SK-N-SH (cell line): ENCODE measurements around the gene PRRC2B. TPM values are rescaled to one million over a fixed set of nuclear protein-coding genes. Genes with fewer than 3 reads are reported as not detected.

ENCODE experiments used
- CTCF ChIA-PET: fragments of 300-600, 350-600 bp; formaldehyde crosslinking; extraction: SDS; loops from one replicate; lab custom pipeline; 2021; lab: Yijun Ruan, JAX
- POLR2A ChIA-PET: fragments of 350-600 bp; sonication (Branson Sonifier 250); formaldehyde crosslinking; extraction: SDS; loops from one replicate; lab custom pipeline; 2020; ENCODE audit warnings: antibody characterized with exemption, inconsistent platforms; lab: Yijun Ruan, JAX
- DNase-seq: peaks from one replicate; pipeline ENCODE4 v3.0.0; 2012
- H2AFZ ChIP-seq: fragments of 200-600 bp; sonication (generic); 2 replicates; pipeline ENCODE4 v1.8.1; 2016; ENCODE audit warnings: antibody characterized with exemption, mild to moderate bottlenecking, low read depth
- H3F3A ChIP-seq: fragments of 200-600 bp; sonication (generic); replicated peaks from 2 replicates; pipeline ENCODE3; 2016; ENCODE audit warnings: antibody characterized with exemption, mild to moderate bottlenecking; ENCODE audit not compliant: insufficient read depth
- H3K27ac ChIP-seq, 2 experiments: fragments of 200-500 bp in 1 of 2; fragments of 200-600 bp in 1 of 2; sonication (Bioruptor generic) in 1 of 2; sonication (generic), shearing (Covaris generic) in 1 of 2; 2 replicates each; pipeline versions ENCODE4 v1.5.1 to v1.6.1; 2014 to 2016; ENCODE audit warnings: low read depth in 2 of 2, inconsistent platforms in 1 of 2, low read length in 1 of 2, mild to moderate bottlenecking in 1 of 2, mixed read lengths in 1 of 2
- H3K27me3 ChIP-seq: fragments of 200-600 bp; sonication (generic), shearing (Covaris generic); 2 replicates; pipeline ENCODE4 v1.6.1; 2016; ENCODE audit warnings: mixed run types; ENCODE audit not compliant: insufficient read depth
- H3K36me3 ChIP-seq, 2 experiments: fragments of 200-500 bp in 1 of 2; fragments of 200-600 bp in 1 of 2; sonication (Bioruptor generic) in 1 of 2; sonication (generic) in 1 of 2; replicated peaks in 1 of 2; 2 replicates each; pipeline versions ENCODE3 to v1.5.1; 2014 to 2016; ENCODE audit warnings: low read length in 1 of 2, mild to moderate bottlenecking in 1 of 2; ENCODE audit not compliant: insufficient read depth in 2 of 2, control insufficient read depth in 1 of 2
- H3K4me1 ChIP-seq, 2 experiments: fragments of 200-500 bp in 1 of 2; fragments of 200-600 bp in 1 of 2; sonication (Bioruptor generic) in 1 of 2; sonication (generic), shearing (Covaris generic) in 1 of 2; 2 replicates each; pipeline versions ENCODE4 v1.5.1 to v1.6.1; 2014 to 2016; ENCODE audit warnings: low read depth in 1 of 2, low read length in 1 of 2, mixed run types in 1 of 2; ENCODE audit not compliant: insufficient read depth in 2 of 2, control insufficient read depth in 1 of 2
- H3K4me2 ChIP-seq: fragments of 200-600 bp; sonication (generic), shearing (Covaris generic); 2 replicates; pipeline ENCODE4 v1.6.1; 2017; ENCODE audit warnings: mixed run types
- H3K4me3 ChIP-seq, 2 experiments: fragments of 200-500 bp in 1 of 2; fragments of 200-600 bp in 1 of 2; sonication (Bioruptor generic) in 1 of 2; sonication (generic), shearing (Covaris generic) in 1 of 2; 2 replicates each; pipeline versions ENCODE4 v1.5.1 to v1.8.1; 2014 to 2016; ENCODE audit warnings: low read depth in 2 of 2, inconsistent platforms in 1 of 2, low read length in 1 of 2, mild to moderate bottlenecking in 1 of 2, mixed read lengths in 1 of 2, moderate library complexity in 1 of 2
- H3K79me2 ChIP-seq: fragments of 200-600 bp; sonication (generic); 2 replicates; pipeline ENCODE4 v1.8.1; 2017; ENCODE audit warnings: mild to moderate bottlenecking; ENCODE audit not compliant: insufficient read depth
- H3K9ac ChIP-seq: fragments of 200-600 bp; sonication (generic); 2 replicates; pipeline ENCODE4 v1.6.1; 2017; ENCODE audit warnings: mixed run types
- H3K9me2 ChIP-seq: fragments of 200-600 bp; sonication (generic); 2 replicates; pipeline ENCODE4 v1.6.1; 2017; ENCODE audit warnings: mixed run types
- H3K9me3 ChIP-seq: fragments of 200-600 bp; sonication (generic); 2 replicates; pipeline ENCODE4 v1.6.1; 2017; ENCODE audit warnings: mixed run types, mild to moderate bottlenecking, moderate library complexity
- H4K20me1 ChIP-seq: fragments of 200-600 bp; sonication (generic); 2 replicates; pipeline ENCODE4 v1.6.1; 2017; ENCODE audit warnings: mild to moderate bottlenecking, mixed run types; ENCODE audit not compliant: insufficient read depth
- CTCF ChIP-seq: fragments of 200-600 bp; sonication (generic); IDR thresholded peaks from 2 replicates; pipeline ENCODE4 v1.6.1; 2017; ENCODE audit warnings: antibody characterized with exemption, mild to moderate bottlenecking, moderate library complexity
- FOSL2 ChIP-seq: IDR thresholded peaks from 2 replicates; pipeline ENCODE4 v1.4.0; 2012; ENCODE audit warnings: low read depth, mild to moderate bottlenecking, moderate library complexity, borderline replicate concordance
- FOXJ3 ChIP-seq: sonication (generic); formaldehyde crosslinking; IDR thresholded peaks from 2 replicates; pipeline ENCODE4 v1.5.1; 2020; ENCODE audit warnings: mild to moderate bottlenecking, missing genetic modification reagents
- GABPA ChIP-seq: IDR thresholded peaks from 2 replicates; pipeline ENCODE4 v1.4.0; 2012; ENCODE audit warnings: low read depth, mild to moderate bottlenecking
- GATA2 ChIP-seq: sonication (generic); formaldehyde crosslinking; IDR thresholded peaks from 2 replicates; pipeline ENCODE4 v1.5.0; 2020; ENCODE audit warnings: mild to moderate bottlenecking, missing genetic modification reagents
- IRF3 ChIP-seq: fragments of 150-350 bp; IDR thresholded peaks from 2 replicates; pipeline ENCODE4 v1.6.1; 2016; ENCODE audit warnings: mild to moderate bottlenecking, low read depth, low read length
- JUND ChIP-seq: IDR thresholded peaks from 2 replicates; pipeline ENCODE4 v1.4.0; 2012
- MAX ChIP-seq: IDR thresholded peaks from 2 replicates; pipeline ENCODE4 v1.4.0; 2012; ENCODE audit warnings: low read depth
- MEF2A ChIP-seq: IDR thresholded peaks from 2 replicates; pipeline ENCODE4 v1.4.0; 2012; ENCODE audit warnings: low read depth, borderline replicate concordance
- NFIC ChIP-seq: IDR thresholded peaks from 2 replicates; pipeline ENCODE4 v1.4.0; 2012; ENCODE audit warnings: borderline replicate concordance
- NRF1 ChIP-seq: IDR thresholded peaks from 2 replicates; pipeline ENCODE4 v1.6.1; 2012; ENCODE audit warnings: low read depth, mild to moderate bottlenecking, low read length
- RAD21 ChIP-seq: IDR thresholded peaks from 2 replicates; pipeline ENCODE4 v1.6.1; 2012; ENCODE audit warnings: mild to moderate bottlenecking, low read length
- RCOR1 ChIP-seq: fragments of 150-350 bp; IDR thresholded peaks from 2 replicates; pipeline ENCODE4 v1.6.1; 2017; ENCODE audit warnings: antibody characterized with exemption, low read length
- RFX5 ChIP-seq: IDR thresholded peaks from 2 replicates; pipeline ENCODE4 v1.6.1; 2012; ENCODE audit warnings: mild to moderate bottlenecking, improper control_type of control experiment, low read length
- SIN3A ChIP-seq: IDR thresholded peaks from 2 replicates; pipeline ENCODE4 v1.6.1; 2012; ENCODE audit warnings: low read depth, mild to moderate bottlenecking, low read length, moderate library complexity, borderline replicate concordance
- TCF12 ChIP-seq: IDR thresholded peaks from 2 replicates; pipeline ENCODE4 v1.4.0; 2012
- TEAD4 ChIP-seq: IDR thresholded peaks from 2 replicates; pipeline ENCODE4 v1.4.0; 2012; ENCODE audit warnings: mild to moderate bottlenecking, borderline replicate concordance; ENCODE audit not compliant: insufficient read depth
- USF1 ChIP-seq: IDR thresholded peaks from 2 replicates; pipeline ENCODE4 v1.4.0; 2012; ENCODE audit warnings: low read depth, borderline replicate concordance
- WGBS: methylation state at CpG from one replicate; pipeline ENCODE4 v1.1.6; 2017; ENCODE audit warnings: low lambda C conversion rate; 5-methylcytosine and 5-hydroxymethylcytosine counted together
- polyA plus RNA-seq, 3 experiments: library from polyadenylated mRNA; depleted of rRNA; stranded (reverse); fragments of >200 nt; gene quantifications; 2 replicates each; pipeline ENCODE4 v1.2.3, GENCODE V29; 2012

PRRC2B gene
- polyA plus RNA-seq, 1 of the 3 experiments (the other 2 are of a cell fraction): 26.3 TPM

GRCh38 chr9:131485206-131485605, 91.3 kb downstream of the PRRC2B start (continued):
- no peak for TF ChIP-seq SIN3A

- Histone ChIP-seq H3K9me2 (no peaks in the 10 kb centered on the region), H3F3A (peaks cover 3% of the 10 kb centered on the region), H2AFZ (no peak overlapping the region), H3K9ac (no peak overlapping the region), H3K79me2 (peaks cover 13% of the 10 kb centered on the region; the same call in 1 of the 2 replicates), H4K20me1 (peaks cover 8% of the 10 kb centered on the region; the same call in 1 of the 2 replicates), H3K36me3 (peaks cover 34 to 96% of the 10 kb centered on the region in 2 experiments), H3K27ac (no peak overlapping the region; a peak in 1 of 4 replicates), H3K4me1 (no peaks in the 10 kb centered on the region; a peak in 1 of 4 replicates), H3K4me2 (no peak overlapping the region), H3K9me3 (no peaks in the 10 kb centered on the region), H3K27me3 (no peaks in the 10 kb centered on the region), H3K4me3 (no peak overlapping the region)
- ChIA-PET CTCF (no interaction called here), POLR2A (no interaction called here)
- 87% methylated on average over 16 of the region's 19 CpGs for WGBS
- TF ChIP-seq RFX5 (no peak), RCOR1 (no peak), USF1 (no peak), FOXJ3 (CRISPR knock-in tag) (no peak), MAX (no peak)
- DNase-seq: no peak
Measured at GRCh38 chr9:131485728-131486422, 92.0 kb downstream of the PRRC2B start.

- no peak overlapping the region for H3K27ac ChIP-seq
- H3K4me3 ChIP-seq: no peak overlapping the region
- no peak overlapping the region for H3K9ac ChIP-seq
- H4K20me1 ChIP-seq: peaks cover 8% of the 10 kb centered on the region; the same call in 1 of the 2 replicates
- peaks cover 3% of the 10 kb centered on the region for H3F3A ChIP-seq
- H3K27me3 ChIP-seq: no peaks in the 10 kb centered on the region
- H3K4me2 ChIP-seq: no peak overlapping the region
- H3K9me2 ChIP-seq: no peaks in the 10 kb centered on the region
- H3K36me3 ChIP-seq: peaks cover 39 to 99% of the 10 kb centered on the region in 2 experiments
- TF ChIP-seq JUND (no peak), GATA2 (CRISPR knock-in tag) (no peak), TCF12 (no peak), RCOR1 (no peak), FOSL2 (no peak), MEF2A (no peak), IRF3 (no peak), NFIC (no peak), GABPA (no peak), NRF1 (no peak), RFX5 (no peak), TEAD4 (no peak), CTCF (no peak), RAD21 (no peak)
- H3K79me2 ChIP-seq: peaks cover 10% of the 10 kb centered on the region; the same call in 1 of the 2 replicates
- no peaks in the 10 kb centered on the region; a peak in 1 of 4 replicates for H3K4me1 ChIP-seq
- CTCF ChIA-PET: interaction anchor here (1.0 to 1.5 kb wide), 2 partner anchors 8 to 137 kb away, joined by 3 to 7 read pairs; no protein-coding TSS in a partner anchor
- no peak overlapping the region for H2AFZ ChIP-seq
- DNase-seq: no peak
- WGBS: 93% methylated on average over 7 of the region's 9 CpGs
- POLR2A ChIA-PET: no interaction called here
- H3K9me3 ChIP-seq: no peaks in the 10 kb centered on the region
Measured at GRCh38 chr9:131487001-131487400, 93.1 kb downstream of the PRRC2B start.
